CD4-positive, alpha-beta T cell (primary cell): ENCODE measurements around the gene WDR11. TPM values are rescaled to one million over a fixed set of nuclear protein-coding genes. Genes with fewer than 3 reads are reported as not detected.

Experiments
- ATAC-seq: fragments of 200-7000 bp; cut with Tn5 transposase; one replicate; pipeline ENCODE4 v1.10.0; 2022; ENCODE audit warnings: mild to moderate bottlenecking; ENCODE audit not compliant: poor library complexity
- CTCF ChIA-PET: fragments of 350-600 bp; sonication (Branson Sonifier 250); formaldehyde crosslinking; loops from one replicate; lab custom pipeline; 2021; ENCODE audit warnings: antibody characterized with exemption, inconsistent platforms; lab: Charles Lee
- POLR2A ChIA-PET: fragments of 350-600 bp; sonication (Branson Sonifier 250); formaldehyde crosslinking; loops from one replicate; lab custom pipeline; 2021; ENCODE audit warnings: antibody characterized with exemption, inconsistent platforms; lab: Charles Lee
- DNase-seq, 14 experiments: peaks; one replicate each; pipeline ENCODE4 v3.0.0-alpha.2; 2013 to 2020; ENCODE audit warnings: mixed read lengths in 2 of 14
- H3K27ac ChIP-seq, 2 donors: one replicate each; pipeline versions ENCODE4 v1.5.1 to v1.7.0; 2013; ENCODE audit warnings: low read length in 2 of 2, low read depth in 1 of 2, mild to moderate bottlenecking in 1 of 2
- H3K27me3 ChIP-seq, 2 experiments: 1 replicate in 1 of 2; 2 replicates in 1 of 2; pipeline versions ENCODE4 v1.6.1 to v1.7.0; 2013; ENCODE audit warnings: low read length in 2 of 2, control low read depth in 1 of 2, mild to moderate bottlenecking in 1 of 2, moderate library complexity in 1 of 2; ENCODE audit not compliant: insufficient read depth in 2 of 2, control insufficient read depth in 1 of 2
- H3K36me3 ChIP-seq: one replicate; pipeline ENCODE4 v1.6.1; 2013; ENCODE audit warnings: low read length, control low read depth; ENCODE audit not compliant: insufficient read depth
- H3K4me1 ChIP-seq: one replicate; pipeline ENCODE4 v1.6.1; 2013; ENCODE audit warnings: low read length, control low read depth; ENCODE audit not compliant: insufficient read depth
- H3K4me3 ChIP-seq: one replicate; pipeline ENCODE4 v1.5.1; 2013; ENCODE audit warnings: mild to moderate bottlenecking, low read length, moderate library complexity
- H3K9me3 ChIP-seq, 2 experiments: 1 replicate in 1 of 2; 2 replicates in 1 of 2; pipeline versions ENCODE4 v1.6.1 to v1.7.0; 2013; ENCODE audit warnings: low read length in 2 of 2, mild to moderate bottlenecking in 2 of 2, control low read depth in 1 of 2, moderate library complexity in 1 of 2; ENCODE audit not compliant: control insufficient read depth in 1 of 2, insufficient read depth in 1 of 2
- H3K27ac Mint-ChIP-seq: one replicate; pipeline ENCODE4 v1.8.0; 2020; ENCODE audit warnings: mixed read lengths
- H3K27me3 Mint-ChIP-seq: one replicate; pipeline ENCODE4 v1.8.0; 2021; ENCODE audit warnings: mixed read lengths
- H3K36me3 Mint-ChIP-seq: one replicate; pipeline ENCODE4 v1.8.0; 2021; ENCODE audit warnings: low read depth, mixed read lengths
- H3K4me1 Mint-ChIP-seq: one replicate; pipeline ENCODE4 v1.8.0; 2021; ENCODE audit warnings: low read depth, mixed read lengths
- H3K4me3 Mint-ChIP-seq: one replicate; pipeline ENCODE4 v1.8.0; 2020; ENCODE audit warnings: mild to moderate bottlenecking, mixed read lengths
- H3K9me3 Mint-ChIP-seq: one replicate; pipeline ENCODE4 v1.8.0; 2020; ENCODE audit warnings: mixed read lengths
- intact Hi-C, 2 experiments: fragments of 100-400 bp; cut with DNase I in 1 of 2; cut with micrococcal nuclease in 1 of 2; formaldehyde crosslinking; loops; one replicate each; pipeline versions ENCODE4 v1.15.1 to v1.9.0; 2023 to 2025; cut with DNase I, micrococcal nuclease
- total RNA-seq, 174 experiments: library from RNA in 2 of 174; stranded (reverse) in 2 of 174; gene quantifications; one replicate each; pipeline ENCODE4 v1.2.3 and lab custom pipeline; 2021 to 2026
- TF ChIP-seq, protein P1 (sequence below): fragments of 200-600 bp; IDR thresholded peaks from one replicate; pipeline ENCODE4 v1.8.0; 2022; ENCODE audit warnings: antibody characterized with exemption, mild to moderate bottlenecking

WDR11 gene
- total RNA-seq, 2 experiments from 2014 or later, result 16.9 to 17.9 TPM

DNA sequence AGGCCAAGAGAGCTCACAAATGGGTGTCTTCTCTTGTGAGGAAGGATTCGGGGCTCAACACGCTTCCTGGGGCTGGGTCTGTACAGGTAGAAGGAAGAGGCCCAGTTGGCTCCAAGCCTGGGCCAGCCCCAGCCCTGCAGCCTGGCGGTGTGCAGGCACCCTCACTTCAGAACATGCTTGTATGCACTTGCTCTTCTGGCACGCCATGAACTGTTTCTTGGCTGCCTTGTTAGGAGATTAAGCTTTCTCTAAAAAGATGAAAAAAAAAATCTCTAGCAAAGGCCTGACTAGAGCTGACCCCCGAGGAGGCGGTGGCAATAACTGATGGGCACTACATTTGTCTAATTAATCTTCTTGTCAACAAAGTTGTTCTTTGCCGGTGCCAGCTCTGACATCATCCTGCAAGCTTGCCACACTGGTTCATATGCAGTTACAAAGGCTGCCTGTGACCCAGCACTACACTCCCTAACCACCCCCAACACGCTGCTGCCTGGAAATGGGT lies 94.7 kb downstream of the WDR11 start:
- Histone ChIP-seq H3K27ac (no peak overlapping the region), H3K36me3 (no peaks in the 10 kb centered on the region), H3K9me3 (peaks cover 0 to 7% of the 10 kb centered on the region in 2 experiments), H3K4me1 (peaks cover 20% of the 10 kb centered on the region), H3K27me3 (peaks cover 13 to 19% of the 10 kb centered on the region in 2 experiments), H3K4me3 (no peak overlapping the region)
- ChIA-PET POLR2A (no interaction called here), CTCF (no interaction called here)
- H3K36me3 Mint-ChIP-seq, result no peaks in the 10 kb centered on the region
- H3K27ac Mint-ChIP-seq, result no peak overlapping the region
- H3K4me1 Mint-ChIP-seq, result peaks cover 6% of the 10 kb centered on the region
- H3K4me3 Mint-ChIP-seq, result no peak overlapping the region
- TF ChIP-seq, protein P1, sequence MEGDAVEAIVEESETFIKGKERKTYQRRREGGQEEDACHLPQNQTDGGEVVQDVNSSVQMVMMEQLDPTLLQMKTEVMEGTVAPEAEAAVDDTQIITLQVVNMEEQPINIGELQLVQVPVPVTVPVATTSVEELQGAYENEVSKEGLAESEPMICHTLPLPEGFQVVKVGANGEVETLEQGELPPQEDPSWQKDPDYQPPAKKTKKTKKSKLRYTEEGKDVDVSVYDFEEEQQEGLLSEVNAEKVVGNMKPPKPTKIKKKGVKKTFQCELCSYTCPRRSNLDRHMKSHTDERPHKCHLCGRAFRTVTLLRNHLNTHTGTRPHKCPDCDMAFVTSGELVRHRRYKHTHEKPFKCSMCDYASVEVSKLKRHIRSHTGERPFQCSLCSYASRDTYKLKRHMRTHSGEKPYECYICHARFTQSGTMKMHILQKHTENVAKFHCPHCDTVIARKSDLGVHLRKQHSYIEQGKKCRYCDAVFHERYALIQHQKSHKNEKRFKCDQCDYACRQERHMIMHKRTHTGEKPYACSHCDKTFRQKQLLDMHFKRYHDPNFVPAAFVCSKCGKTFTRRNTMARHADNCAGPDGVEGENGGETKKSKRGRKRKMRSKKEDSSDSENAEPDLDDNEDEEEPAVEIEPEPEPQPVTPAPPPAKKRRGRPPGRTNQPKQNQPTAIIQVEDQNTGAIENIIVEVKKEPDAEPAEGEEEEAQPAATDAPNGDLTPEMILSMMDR, result no peak
- peaks cover 48% of the 10 kb centered on the region for H3K27me3 Mint-ChIP-seq
- H3K9me3 Mint-ChIP-seq, result no peaks in the 10 kb centered on the region
- no peak for ATAC-seq
- no peak for DNase-seq
- intact Hi-C loops, result no loop called here

DNA sequence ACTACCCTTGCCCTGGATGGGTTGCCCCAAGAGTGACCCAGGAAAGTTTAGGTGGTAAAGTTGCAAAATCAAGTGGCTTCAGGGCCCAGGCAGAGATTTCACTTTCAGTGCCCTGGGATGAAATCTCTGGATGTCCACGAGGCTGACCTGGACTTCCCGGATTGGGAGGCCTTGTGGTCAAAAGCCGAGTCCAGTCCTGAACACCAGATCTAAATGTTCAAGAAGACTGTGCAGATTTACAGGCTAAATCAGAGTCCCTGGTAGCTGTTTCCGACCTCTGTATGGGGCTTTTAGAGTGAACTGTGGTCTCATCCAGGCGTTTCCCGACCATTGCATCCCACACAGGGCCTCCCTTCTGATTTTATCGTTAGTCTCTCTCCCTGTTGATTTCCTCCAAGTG lies 95.3 kb downstream of the WDR11 start:
- Histone ChIP-seq H3K27ac (no peak overlapping the region), H3K27me3 (peaks cover 17 to 25% of the 10 kb centered on the region in 2 experiments), H3K4me1 (peaks cover 20% of the 10 kb centered on the region), H3K4me3 (no peak overlapping the region), H3K9me3 (peaks cover 0 to 7% of the 10 kb centered on the region in 2 experiments), H3K36me3 (no peaks in the 10 kb centered on the region)
- ATAC-seq (no peak), DNase-seq (no peak)
- Mint-ChIP-seq H3K27me3 (peaks cover 53% of the 10 kb centered on the region), H3K4me3 (no peak overlapping the region), H3K27ac (no peak overlapping the region), H3K9me3 (no peaks in the 10 kb centered on the region), H3K4me1 (peaks cover 6% of the 10 kb centered on the region), H3K36me3 (no peaks in the 10 kb centered on the region)
- POLR2A ChIA-PET, result no interaction called here
- CTCF ChIA-PET, result no interaction called here
- intact Hi-C loops, result no loop called here
- TF ChIP-seq, protein P1, result no peak

DNA sequence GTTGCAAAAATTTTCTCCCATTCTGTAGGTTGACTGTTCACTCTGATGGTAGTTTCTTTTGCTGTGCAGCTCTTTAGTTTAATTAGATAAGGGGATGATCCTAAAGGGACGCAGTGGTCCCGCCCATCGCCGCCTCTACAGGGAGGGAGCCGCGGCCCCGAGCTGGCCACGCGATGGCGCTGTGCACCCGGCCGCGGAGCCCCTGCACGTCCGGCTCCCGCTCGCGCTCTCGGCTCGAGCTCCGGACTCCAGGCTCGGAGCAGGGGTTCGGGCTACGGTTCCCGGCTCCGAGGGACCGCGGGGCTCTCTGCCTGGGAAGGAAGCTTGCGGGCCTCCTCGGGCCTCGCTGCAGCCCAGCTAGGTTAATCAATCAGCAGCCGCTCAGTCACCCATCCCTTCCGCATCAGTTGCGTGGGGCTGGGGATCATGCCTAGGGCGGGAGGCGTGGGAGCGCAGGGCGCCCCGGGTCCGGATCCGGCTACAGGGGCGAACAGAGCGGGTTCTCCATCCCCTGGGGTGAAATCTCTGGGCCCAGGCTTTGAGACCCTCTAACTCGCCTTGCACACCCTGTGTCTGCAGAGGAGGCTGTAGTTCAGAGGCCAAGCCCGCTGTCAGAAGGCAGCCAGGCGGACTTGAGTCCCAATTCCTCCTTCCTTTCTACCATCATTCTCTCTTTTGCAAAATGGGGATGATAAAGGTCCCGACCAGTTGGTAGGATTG lies 97.9 kb downstream of the WDR11 start:
- CTCF ChIA-PET, result interaction anchor here (1.2 kb wide), 1 partner anchor 9 kb away, joined by 4 read pairs; no protein-coding TSS in a partner anchor
- Histone ChIP-seq H3K4me1 (peaks cover 12% of the 10 kb centered on the region), H3K4me3 (peak overlapping the region; percentile 53), H3K36me3 (no peaks in the 10 kb centered on the region), H3K27me3 (peaks cover 20 to 37% of the 10 kb centered on the region in 2 experiments), H3K27ac (no peak overlapping the region), H3K9me3 (peaks cover 8 to 13% of the 10 kb centered on the region in 2 experiments)
- intact Hi-C loops, result no loop called here
- Mint-ChIP-seq H3K27ac (no peak overlapping the region), H3K4me1 (no peaks in the 10 kb centered on the region), H3K36me3 (no peaks in the 10 kb centered on the region), H3K27me3 (peaks cover 70% of the 10 kb centered on the region), H3K9me3 (no peaks in the 10 kb centered on the region), H3K4me3 (peak overlapping the region; percentile 20)
- POLR2A ChIA-PET, result no interaction called here
- TF ChIP-seq, protein P1, result peak; percentile 52
- ATAC-seq (peak; percentile 85), DNase-seq (peak in 13 of 14 experiments; percentile 8 to 72 (median 35))
